Hypothalamus (tissue), 51 donors: ENCODE results near the gene SPATA9.

Source experiments
- DNase-seq, 51 donors: peaks; one replicate each; lab custom pipeline; 2025; lab: John Stamatoyannopoulos, UW

The SPATA9 gene

GRCh38 chr5:95621839-95622629, 60.8 kb downstream of the SPATA9 start:
- no peak for DNase-seq

- peak in 9 of 51 donors; percentile 10 to 43 (median 27) for DNase-seq
Observed at GRCh38 chr5:95620870-95621838, 61.6 kb downstream of the SPATA9 start.

- DNase-seq = peak in 13 of 51 donors; percentile 5 to 44 (median 29)
Observed at GRCh38 chr5:95620030-95620869, 62.5 kb downstream of the SPATA9 start, which contains the start of gene GPR150. TSS of gene GPR150 (plus strand) at chr5:95620087. CDS start at chr5:95620276, 189 bp downstream.

GRCh38 chr5:95619514-95620029, 63.2 kb downstream of the SPATA9 start:
- peak in 1 of 51 donors; percentile 7 for DNase-seq

GRCh38 chr5:95619096-95619495, 63.7 kb downstream of the SPATA9 start:
- DNase-seq = no peak

- no peak for DNase-seq
Observed at GRCh38 chr5:95617057-95617456, 65.7 kb downstream of the SPATA9 start.

- no peak for DNase-seq
Observed at GRCh38 chr5:95615164-95615467, 67.7 kb downstream of the SPATA9 start.

GRCh38 chr5:95613514-95613913, 69.3 kb downstream of the SPATA9 start:
- no peak for DNase-seq

- no peak for DNase-seq
Observed at GRCh38 chr5:95611396-95611795, 71.4 kb downstream of the SPATA9 start.

GRCh38 chr5:95610546-95610945, 72.2 kb downstream of the SPATA9 start:
- no peak for DNase-seq

GRCh38 chr5:95609711-95610110, 73.1 kb downstream of the SPATA9 start:
- no peak for DNase-seq
